Measurements from ENCODE around the gene CTNNA2. TPM values are rescaled to one million over a fixed set of nuclear protein-coding genes. Genes with fewer than 3 reads are reported as not detected.

Gene CTNNA2
- total RNA-seq, 1 experiment from 2014 or later, result 5.5 TPM

DNA sequence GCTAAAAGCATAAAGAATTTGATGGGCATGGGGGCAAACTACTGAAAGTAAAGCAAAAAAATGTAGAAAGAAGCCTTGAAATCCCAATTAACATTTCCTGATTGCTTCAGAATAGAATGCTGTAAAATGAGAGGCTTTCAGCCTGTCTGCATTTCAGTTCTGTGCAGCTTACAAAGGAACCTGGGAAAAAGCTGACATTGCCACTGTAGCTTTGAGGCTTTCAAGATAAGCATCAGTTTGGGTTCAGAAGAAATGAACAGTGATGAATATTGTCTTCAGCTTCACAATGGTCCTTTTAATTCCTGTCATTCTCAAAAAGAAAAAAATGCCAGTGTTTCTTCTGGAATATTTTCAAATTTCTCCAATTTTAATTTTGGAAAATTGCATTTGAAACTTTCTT, 549.0 kb downstream of the CTNNA2 start:
- Histone ChIP-seq H3K79me2 (ENCODE audit: insufficient read depth, low read length) (no peaks in the 10 kb centered on the region), H3K23ac (ENCODE audit: insufficient read length, low read depth, low read length) (no peak overlapping the region), H2BK5ac (ENCODE audit: insufficient read length, low read length) (no peak overlapping the region), H3K4me1 (ENCODE audit: insufficient read depth, low read length) (peaks cover 14% of the 10 kb centered on the region; the same call in 1 of the 2 replicates), H2BK20ac (ENCODE audit: low read depth, low read length, poor library complexity, severe bottlenecking) (no peak overlapping the region), H3K4me2 (ENCODE audit: insufficient read depth, insufficient read length, low read length) (no peak overlapping the region), H3K4ac (ENCODE audit: low read depth, low read length) (no peak overlapping the region), H4K91ac (ENCODE audit: insufficient read length, low read depth, low read length) (no peak overlapping the region), H4K5ac (ENCODE audit: insufficient read length, low read depth, low read length) (no peak overlapping the region), H2BK120ac (ENCODE audit: low read depth, low read length, poor library complexity, severe bottlenecking) (no peak overlapping the region), H4K8ac (replicated peaks; ENCODE audit: insufficient read length, low read depth, low read length) (no peak overlapping the region), H3K56ac (ENCODE audit: insufficient read length, low read depth, low read length) (no peak overlapping the region), H3K9ac (ENCODE audit: extremely low read depth, insufficient read length, low read length) (no peak overlapping the region), H3K27me3 (ENCODE audit: insufficient read depth, low read length) (no peaks in the 10 kb centered on the region), H3K79me1 (ENCODE audit: insufficient read depth, low read depth, low read length, poor library complexity, severe bottlenecking) (no peaks in the 10 kb centered on the region), H4K20me1 (ENCODE audit: control insufficient read depth, insufficient read depth, insufficient read length) (no peaks in the 10 kb centered on the region), H2BK12ac (ENCODE audit: insufficient read length, low read depth, low read length) (no peak overlapping the region), H2AK5ac (ENCODE audit: insufficient read length, low read length) (no peak overlapping the region), H2BK15ac (ENCODE audit: low read depth, low read length) (no peak overlapping the region), H3T11ph (ENCODE audit: low read length) (no peak overlapping the region), H3K23me2 (ENCODE audit: insufficient read length, low read depth, low read length, poor library complexity, severe bottlenecking) (no peaks in the 10 kb centered on the region), H3K14ac (ENCODE audit: insufficient read depth, low read length) (no peak overlapping the region), H3K27ac (ENCODE audit: insufficient read length, low read depth, low read length) (no peak overlapping the region), H3K9me3 (ENCODE audit: control insufficient read depth, low read depth, low read length) (no peaks in the 10 kb centered on the region), H2AFZ (ENCODE audit: low read length) (no peak overlapping the region), H3K18ac (ENCODE audit: insufficient read length, low read depth, low read length) (no peak overlapping the region)
- H3K9me3 Mint-ChIP-seq, result no peaks in the 10 kb centered on the region
- H3K27me3 Mint-ChIP-seq (ENCODE audit: low read depth), result no peaks in the 10 kb centered on the region
- no peak overlapping the region for H3K27ac Mint-ChIP-seq
- peaks cover 24 to 25% of the 10 kb centered on the region in 2 experiments for H3K4me1 Mint-ChIP-seq
- DNase-seq, result no peak
- no peaks in the 10 kb centered on the region for H3K36me3 Mint-ChIP-seq (ENCODE audit: insufficient read depth in 1 of 3, low read depth in 3 of 3)
- H3K4me3 Mint-ChIP-seq, result no peak overlapping the region
- TF ChIP-seq, protein P1, sequence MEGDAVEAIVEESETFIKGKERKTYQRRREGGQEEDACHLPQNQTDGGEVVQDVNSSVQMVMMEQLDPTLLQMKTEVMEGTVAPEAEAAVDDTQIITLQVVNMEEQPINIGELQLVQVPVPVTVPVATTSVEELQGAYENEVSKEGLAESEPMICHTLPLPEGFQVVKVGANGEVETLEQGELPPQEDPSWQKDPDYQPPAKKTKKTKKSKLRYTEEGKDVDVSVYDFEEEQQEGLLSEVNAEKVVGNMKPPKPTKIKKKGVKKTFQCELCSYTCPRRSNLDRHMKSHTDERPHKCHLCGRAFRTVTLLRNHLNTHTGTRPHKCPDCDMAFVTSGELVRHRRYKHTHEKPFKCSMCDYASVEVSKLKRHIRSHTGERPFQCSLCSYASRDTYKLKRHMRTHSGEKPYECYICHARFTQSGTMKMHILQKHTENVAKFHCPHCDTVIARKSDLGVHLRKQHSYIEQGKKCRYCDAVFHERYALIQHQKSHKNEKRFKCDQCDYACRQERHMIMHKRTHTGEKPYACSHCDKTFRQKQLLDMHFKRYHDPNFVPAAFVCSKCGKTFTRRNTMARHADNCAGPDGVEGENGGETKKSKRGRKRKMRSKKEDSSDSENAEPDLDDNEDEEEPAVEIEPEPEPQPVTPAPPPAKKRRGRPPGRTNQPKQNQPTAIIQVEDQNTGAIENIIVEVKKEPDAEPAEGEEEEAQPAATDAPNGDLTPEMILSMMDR (conservative IDR thresholded peaks at IDR 0.05), result no peak

Data from H9 (cell line).